NCI-H510A treated with DMSO at 0.1 percent for 48 hours (cell line): ENCODE data around the gene FHOD3.

ENCODE experiments used
- DNase-seq: peaks from one replicate; lab custom pipeline; 2025; lab: John Stamatoyannopoulos, UW

The FHOD3 gene

DNA sequence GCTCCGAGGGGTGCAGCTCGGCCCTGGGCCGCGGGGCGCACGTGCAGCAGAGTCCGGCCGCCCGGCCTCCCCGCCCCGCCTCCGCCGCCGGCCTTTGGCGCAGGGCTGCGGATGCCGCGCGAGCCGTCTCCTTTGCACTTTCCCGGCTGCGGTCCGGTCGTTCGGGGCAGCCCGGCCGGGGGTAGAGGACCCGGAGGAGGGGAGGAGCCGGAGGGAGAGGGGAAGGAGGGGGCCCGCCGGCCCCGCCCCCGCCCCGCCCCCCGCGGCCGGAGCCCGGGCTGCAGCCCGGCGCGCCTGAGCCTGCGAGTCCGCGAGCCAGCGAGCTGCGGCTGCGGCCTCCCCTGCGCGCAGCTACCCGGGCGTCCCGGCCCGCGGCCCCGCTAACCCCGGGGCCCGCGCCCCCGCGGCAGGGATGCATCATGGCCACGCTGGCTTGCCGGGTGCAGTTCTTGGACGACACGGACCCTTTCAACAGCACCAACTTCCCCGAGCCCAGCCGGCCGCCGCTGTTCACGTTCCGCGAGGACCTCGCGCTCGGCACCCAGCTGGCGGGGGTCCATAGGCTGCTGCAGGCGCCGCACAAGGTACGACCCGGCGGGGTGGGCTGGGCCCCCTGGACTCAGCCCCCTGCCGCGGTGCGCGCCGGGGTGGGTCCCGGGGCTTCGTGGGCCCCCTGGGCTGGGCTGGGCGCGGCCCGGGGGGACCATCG, at the start of gene FHOD3:
Gene FHOD3 (plus strand): TSS at position 297 of the 709 bp plus-strand sequence. CDS start 123 bp downstream, at position 420.
- DNase-seq = peak; percentile 73

DNA sequence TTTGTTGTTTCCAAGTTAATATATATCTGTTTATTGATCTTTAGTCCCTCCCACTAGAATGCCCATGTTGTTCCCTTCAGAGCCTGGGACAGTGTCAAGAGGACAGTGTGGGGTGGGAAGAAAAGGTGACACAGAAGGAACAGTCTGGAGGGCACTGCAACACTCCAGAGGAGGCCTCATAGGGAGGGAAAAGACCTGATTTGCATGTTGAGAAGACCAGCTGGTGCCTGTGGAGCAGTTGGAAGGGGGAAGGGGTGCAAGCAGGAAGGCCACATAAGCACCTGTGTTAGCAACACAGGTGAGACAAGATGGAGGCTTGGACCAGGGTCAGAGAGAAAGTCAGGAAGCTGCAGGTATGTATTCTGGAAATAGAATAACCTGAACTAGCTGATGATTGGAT, 48.1 kb upstream of the FHOD3 start:
- DNase-seq = no peak

DNA sequence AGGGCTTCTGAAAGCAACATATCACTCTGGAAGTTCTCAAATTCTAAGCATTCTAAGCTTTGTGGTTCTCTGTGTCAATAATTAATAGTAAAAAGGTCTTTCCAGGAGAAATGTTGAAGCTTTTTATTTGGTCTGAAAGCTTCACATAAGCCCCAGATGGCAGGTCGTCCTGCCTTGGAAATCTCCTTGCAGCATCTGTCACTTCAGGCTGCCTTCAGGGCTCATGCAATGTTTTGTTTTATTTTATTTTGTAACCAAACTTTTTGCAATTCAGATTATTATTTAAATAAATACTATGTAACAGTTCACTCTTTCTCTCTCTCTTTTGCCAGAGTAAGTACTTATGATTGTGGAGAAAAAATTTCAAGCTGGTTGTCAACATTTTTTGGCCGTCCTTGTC, 46.7 kb upstream of the FHOD3 start:
- DNase-seq = no peak

DNA sequence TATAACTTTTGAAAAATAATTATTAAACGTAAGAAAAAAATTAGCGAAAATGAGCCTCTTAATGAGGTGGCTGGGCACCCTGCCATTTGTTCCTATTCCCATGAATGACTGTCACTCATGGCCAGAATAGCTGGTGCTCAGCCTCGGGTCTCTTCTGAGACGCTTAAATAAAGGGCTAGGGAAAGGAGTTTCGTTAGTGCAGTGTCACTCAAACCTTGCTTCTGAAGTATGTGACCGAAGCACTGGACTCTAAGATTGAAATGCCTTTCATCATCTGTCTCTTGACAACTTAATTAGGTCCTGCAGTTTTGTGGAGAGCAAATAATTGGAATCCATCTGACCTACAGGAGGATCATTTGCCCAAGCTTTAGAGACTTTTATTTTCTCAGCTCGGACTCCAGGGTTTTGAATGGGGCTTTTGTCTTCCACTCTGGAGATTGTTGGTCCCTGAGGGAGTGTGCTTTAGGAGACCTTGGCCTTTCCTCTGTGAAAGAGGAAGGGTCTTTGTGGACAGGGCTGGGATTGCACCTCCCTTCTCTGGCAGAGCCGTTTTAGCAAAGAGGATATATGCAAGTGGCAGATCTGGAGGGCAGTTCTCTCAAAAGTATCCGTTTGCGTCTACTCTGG, 42.3 kb upstream of the FHOD3 start:
- no peak for DNase-seq

DNA sequence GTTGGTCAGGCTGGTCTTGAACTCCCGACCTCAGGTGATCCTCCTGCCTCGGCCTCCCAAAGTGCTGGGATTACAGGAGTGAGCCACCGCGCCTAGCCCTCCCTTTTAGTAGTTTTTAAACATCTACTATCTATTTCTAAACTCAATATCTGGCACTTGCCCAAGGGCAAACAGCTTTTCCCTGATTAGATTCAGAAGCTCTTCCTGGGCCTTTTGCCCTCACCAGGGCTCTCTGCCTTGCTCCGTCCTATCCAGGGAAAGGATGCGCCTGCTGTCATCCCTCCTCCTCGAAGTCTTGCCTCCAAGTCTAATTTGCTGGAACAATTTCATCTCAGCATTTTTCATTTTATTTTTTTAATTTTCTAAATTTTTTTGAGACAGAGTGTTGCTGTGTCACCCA, 41.4 kb upstream of the FHOD3 start:
- no peak for DNase-seq

DNA sequence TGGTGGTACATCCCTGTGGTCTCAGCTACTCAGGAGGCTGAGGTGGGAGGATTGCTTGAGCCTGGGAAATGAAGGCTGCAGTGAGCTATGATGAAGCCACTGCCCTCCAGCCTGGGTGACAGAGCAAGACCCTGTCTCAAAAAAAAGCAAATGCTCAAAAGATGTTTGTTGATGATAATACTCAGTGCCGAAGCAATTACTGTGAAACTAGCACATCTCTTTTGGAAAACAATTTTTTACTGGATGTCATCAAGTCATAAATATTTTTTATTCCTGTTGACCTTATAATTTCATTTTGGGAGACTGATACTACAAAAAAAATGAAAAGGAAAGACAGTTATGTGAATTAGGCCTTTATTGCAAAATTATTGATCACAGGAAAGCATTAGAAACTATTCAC, 34.5 kb upstream of the FHOD3 start:
- no peak for DNase-seq

DNA sequence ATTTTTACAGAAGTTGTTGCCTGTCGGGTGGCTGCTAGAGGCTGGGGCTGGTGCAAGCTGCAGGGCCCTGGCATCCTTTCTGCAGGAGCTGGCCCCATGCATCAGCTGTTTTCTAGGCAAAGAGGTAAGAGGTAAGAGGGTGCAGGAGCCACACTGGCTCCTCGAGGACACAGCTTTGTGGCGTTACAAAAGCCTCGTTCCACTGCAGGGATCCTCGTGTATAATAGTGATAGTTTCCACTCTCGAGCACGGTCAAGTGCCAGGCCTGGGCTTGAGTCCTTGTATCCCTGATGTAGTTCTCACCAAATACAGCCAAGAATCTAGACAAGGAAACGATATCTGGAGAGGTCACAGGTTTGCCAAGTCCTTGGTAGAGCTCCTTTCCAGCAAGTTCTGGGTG, 33.2 kb upstream of the FHOD3 start:
- DNase-seq = no peak

DNA sequence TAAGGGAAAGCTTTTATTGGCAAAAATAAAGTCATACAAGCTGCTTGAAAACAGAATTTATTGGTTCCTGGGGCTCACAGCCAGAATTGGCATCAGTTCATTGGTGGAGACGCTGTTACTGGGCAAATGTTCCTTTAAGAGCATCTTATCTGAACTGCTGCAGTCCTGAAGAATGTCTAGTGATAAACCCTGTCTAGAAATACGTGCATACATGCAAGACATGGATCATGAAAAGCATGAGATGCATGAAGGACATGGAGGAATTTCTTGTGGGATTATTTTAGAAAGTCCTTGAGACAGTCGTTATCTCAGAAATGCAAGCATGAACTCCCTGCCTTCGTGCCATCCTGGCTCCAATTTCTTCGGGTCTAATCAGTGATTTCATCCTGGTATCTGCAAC, 32.5 kb upstream of the FHOD3 start:
- DNase-seq = no peak

DNA sequence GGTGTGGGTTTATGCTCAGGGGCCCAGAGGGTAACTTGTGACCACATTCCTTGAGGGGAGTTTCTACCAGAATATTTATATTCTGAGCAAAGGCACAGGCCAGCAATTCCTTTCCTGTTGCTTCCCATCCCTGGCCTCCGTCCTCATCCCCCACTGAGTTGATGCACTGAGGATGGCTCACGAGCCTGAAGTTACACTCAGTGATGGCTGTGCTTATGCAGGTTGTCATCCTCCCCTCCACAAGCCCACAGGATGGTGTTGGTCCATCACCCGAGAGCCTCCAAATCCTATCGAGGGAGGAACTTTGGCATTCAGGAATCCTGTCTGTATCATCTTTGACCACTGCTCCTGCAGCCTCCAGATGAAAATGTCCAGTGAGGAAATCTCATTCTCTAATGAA, 28.4 kb upstream of the FHOD3 start:
- no peak for DNase-seq

DNA sequence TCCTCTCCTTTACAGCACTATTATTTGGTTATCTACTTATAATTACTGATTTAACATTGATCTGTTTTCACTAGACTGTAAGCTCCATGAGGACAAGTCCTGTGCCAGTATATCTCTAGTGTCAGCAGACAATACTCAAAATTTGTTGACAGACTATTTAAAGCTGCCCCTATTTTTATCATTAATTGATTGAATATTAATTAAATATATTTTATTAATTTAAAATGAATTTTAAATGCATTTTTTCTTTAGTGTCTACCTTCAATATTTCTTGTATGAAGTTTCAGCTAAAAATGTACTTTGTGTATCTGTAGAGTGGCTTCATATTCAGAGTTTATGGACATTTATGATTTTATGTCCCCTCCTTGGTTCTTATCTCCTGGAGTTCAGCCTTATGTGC, 26.4 kb upstream of the FHOD3 start:
- DNase-seq = no peak

DNA sequence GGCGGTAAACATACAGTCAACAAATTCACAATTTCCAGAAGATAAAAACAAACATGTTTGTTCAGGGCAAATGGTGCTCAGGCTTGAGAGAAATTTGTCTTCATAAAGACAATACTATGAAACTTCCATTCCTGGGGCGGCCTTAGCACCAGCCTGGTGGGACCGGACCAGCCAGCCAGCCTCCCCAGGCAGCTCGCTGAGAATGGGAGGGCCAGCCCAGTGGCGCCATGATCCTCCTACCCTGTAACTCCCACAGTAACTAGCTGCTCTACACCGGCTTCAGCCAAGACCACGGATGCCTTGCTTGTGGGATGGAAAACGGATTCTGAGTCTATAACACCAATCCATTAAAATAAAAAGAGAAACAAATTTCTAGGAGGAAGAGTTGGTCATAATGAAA, 24.2 kb upstream of the FHOD3 start:
- no peak for DNase-seq

DNA sequence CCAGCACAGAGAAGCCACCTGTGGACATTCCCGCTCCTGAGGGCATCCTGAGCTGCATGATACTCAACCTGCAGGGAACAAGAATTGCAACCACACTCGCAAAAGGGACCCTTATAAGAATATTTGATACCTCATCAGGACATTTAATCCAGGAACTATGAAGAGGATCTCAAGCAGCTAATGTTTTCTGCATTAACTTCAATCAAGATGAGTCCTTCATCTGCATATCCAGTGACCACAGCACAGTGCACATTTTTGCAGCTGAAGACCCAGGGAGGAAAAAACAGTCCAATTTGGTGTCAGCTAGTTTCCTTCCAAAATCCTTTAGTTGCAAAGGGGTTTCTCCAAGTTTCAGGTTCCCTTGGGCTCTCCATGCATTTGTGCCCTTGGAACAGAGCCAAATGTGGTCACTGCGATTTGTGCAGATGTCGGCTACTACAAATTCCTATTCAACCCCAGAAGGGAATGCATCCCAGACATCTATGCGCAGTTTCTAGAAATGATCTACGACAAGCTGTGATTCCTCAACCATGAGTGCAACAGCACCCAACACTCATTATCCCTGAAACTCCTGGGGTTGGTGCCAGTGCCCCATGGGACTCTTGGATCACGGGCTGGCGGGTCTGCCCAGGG, 23.3 kb upstream of the FHOD3 start:
- no peak for DNase-seq

DNA sequence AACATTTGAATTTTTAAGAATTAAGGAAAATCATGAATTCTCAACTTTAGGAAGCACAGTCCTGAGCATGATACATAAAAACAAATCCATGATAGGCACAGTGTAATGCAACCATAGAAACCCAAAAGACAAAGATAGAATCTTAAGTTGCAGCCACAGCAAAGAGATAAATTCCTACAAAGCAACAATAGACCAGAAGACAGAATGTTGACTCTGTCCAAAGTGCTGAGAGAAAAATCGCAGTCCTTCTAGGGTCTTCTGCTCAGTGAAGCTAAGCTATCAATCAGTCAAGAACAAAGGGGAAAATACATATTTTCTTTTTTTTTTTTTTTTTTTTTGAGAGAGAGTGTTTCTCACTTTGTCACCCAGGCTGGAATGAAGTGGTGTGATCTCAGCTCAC, 22.0 kb upstream of the FHOD3 start:
- DNase-seq = no peak

DNA sequence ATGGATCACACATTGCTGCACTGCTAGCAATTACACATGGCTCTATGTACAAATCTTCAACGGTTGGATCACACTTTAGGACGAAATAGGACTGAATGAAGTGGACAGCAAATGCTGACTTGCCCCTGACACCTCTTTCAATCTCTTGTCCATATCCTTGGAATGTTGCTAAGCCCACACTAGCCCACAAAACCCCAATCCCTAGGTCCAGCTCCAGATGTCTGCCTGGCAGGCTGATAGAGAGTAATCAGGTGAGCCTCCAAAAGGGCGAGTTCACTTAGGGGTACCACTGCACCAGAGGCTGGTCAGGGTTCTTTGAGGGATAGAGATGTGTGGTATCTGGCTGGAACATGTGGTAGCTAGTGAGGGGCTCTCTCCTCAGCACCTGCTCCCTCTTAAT, 18.5 kb upstream of the FHOD3 start:
- DNase-seq = no peak

DNA sequence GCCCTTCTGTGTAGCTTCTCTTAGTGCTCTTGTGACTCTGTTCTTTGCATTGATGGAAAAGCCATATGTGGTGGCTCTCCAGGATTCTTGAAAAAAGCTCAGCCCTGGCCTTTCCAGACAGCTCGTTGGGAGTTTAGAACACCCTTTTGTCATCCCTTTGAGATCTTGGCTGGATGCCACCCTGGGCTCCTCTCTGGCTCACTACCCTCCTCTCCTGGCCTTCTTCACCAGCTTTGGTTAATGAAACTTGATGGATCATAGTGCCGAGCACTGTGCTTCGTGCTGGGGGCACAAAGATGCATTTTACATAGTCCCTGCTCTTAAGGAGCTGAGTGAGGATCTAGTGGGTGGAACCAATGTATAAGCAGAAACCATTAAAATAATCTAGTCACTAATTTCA, 15.6 kb upstream of the FHOD3 start:
- DNase-seq = no peak

DNA sequence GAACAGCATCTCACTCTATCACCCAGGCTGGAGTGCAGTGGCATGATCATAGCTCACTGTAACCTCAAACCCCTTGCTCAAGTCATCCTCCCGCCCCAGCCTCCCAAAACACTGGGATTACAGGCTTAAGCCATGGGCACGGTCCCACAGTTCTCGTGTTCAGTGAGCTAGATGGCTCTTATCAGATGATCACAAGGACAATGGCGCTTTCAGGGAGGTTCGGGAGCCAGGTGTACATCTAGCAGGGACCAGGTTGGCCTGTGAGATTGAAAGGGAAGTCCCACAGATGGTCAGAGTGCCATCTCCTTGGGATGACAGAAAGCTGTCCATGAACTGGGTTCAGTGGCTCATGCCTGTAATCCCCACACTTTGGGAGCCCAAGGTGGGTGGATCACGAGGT, 14.1 kb upstream of the FHOD3 start:
- DNase-seq = no peak

DNA sequence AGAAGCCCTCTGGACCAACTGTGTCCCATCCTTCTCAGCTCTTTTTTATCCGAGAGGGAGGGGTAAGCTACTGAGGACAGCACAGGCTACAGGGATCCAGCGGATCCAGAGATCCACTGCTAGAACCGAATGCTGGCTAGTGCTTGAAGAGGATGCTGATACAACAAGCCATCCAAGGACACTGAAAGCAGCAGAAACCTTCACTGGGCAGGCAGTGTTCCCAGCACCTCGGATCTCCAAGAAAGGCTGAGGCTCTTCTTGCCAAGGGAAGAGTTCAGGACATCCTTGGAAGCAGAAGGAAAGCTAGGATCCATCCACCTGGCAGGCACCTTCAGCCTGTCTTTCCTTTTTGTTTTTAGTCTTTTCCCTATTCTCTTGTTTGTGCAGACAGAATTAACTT, 13.2 kb upstream of the FHOD3 start:
- DNase-seq = no peak

DNA sequence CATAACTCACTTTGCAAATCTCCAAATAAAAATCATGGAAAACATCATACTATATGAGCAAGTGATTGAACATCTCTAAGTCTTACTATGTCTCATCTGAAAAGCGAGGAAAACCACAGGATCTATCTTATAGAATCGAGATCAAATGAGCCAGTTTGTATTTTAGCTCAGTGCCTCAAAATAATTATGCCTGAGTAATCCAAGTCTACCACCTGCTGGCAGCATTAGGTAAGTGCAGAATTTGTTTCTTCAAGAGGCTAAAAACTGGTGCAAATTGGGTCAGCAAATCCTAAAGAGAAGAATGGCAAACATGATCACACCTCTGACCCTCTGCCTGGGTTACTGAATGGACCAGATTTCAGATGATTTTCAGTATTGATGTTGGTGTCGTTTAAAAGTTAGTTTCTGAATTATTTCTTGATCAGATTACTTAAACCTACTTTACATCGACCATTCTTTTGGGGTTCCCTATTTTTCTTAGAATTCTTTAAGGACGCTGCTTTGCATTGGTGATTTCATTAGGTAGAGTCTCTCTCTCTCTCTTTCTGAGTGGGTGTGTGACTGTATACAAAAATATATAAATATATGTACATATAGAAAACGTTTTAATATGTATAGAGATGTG, 12.7 kb upstream of the FHOD3 start:
- DNase-seq = peak; percentile 97

DNA sequence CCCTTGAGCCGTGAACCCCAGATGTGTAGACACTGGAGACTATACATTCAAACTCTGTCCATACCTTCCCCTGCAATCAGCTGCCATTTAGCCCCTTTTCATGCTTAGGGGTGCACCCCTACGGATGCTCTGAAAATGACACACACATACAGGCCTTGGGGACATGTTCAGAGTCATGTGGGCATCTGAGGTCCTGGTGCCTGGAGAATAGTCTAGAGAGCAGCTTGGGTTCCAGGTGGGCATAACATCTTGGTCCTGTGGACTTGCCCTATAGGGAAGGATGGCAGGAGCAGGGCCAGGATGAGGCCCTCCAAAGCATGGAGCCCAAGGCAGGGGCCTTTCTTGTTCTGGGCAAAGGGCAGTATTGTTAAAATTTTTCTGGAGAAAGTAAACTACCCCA, 9.9 kb upstream of the FHOD3 start:
- DNase-seq = no peak

DNA sequence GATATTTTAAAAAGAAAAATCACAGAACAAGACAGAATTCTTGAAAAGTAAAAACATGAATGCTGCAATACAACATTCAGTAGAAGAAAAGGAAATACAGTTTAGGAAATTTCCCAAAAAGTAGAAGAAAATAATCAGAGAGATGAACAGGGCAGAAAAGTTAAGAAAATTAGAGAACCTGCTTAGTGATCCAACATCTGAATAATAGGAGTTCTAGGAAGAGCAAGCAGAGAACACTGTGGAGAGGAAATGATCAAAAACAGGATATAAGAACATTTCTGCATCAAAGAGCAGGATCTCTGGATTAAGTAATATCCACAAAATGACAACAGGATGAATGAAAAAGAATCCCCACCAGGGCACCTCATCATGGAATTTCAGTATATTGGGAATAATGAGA, 8.8 kb upstream of the FHOD3 start:
- DNase-seq = no peak

DNA sequence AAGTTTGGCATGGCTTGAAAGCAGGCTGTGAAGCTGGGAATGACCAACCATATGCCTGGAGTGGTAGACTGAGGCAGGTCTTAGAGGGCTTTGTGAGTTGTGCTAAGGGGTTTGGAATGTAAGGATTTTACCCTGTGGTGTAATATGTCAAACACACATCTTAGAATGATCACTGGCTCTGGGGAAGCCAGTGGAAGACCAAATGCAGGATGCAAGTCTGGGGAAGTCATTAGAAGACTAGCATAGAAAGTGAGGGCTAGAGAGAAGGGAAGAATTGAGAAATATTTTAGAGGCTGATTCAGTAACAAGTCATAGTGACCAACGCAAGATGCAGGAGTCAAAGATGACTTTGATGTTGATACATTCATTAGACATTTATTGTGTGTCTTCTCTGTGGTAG, 3.5 kb upstream of the FHOD3 start:
- no peak for DNase-seq

DNA sequence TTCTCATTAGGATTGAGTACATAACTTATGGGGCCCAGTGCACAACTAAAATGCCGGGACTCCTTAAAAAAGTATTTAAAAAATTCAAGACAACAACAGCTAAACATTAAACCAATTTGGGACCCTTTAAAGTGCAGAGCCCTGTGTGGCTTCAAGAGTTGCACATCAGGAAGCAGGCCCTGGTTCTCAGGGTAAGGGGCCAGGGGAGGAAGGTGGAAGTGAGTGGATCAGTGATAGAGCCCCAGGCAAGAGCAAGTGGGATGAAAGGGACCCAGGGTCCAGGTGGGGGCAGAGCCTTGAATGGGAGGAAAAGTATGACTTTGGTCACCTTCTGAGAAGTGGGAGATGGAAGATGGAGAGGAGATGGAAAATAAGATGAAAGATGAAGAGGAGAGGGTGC, 2.3 kb upstream of the FHOD3 start:
- DNase-seq = no peak

DNA sequence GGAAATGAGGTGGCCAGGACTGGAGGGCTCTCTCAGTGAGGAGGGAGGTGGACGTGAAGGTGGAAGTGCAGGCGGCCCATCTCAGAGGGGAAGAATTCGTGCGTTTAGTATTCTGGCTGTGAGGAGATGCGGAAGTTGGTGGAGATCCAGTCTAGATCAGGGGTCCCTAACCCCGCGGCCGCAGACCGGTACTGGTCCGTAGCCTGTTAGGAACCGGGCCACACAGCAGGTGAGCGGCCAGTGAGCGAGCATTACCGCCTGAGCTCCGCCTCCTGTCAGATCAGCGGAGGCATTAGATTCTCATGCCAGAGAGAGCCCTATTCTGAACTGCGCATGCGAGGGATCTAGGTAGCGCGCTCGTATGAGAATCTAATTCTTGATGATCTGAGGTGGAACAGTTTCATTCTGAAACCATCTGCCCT, 1.6 kb upstream of the FHOD3 start:
- peak; percentile 76 for DNase-seq
